Amygdala (tissue), 56 donors: ENCODE results near the gene MTUS2.

Source experiments
- DNase-seq, 56 donors: peaks; one replicate each; lab custom pipeline; 2025; lab: John Stamatoyannopoulos, UW

The MTUS2 gene

DNA sequence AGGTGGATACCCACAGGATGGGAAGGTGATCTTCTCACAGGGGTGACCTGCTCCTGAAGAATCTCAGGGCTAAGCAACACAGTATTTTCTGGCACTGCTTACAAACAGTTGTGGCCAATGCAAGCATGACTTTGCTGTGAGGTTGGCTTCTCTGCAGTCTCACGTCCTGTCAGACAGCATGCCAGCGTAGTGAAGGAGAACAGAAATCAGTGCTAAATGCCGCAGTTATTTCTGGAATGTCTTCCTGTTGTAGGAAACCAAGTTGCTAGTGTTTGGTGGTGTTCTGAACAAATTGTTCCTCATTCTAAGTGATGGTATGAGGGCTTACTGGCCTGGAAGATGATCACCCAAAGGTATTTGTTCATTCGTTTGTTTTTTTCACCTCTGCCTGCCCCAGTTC lies 320.1 kb downstream of the MTUS2 start:
- DNase-seq = peak in 7 of 56 donors; percentile 3 to 58 (median 18)

- DNase-seq = no peak
Observed at GRCh38 chr13:29143847-29144246, 323.7 kb downstream of the MTUS2 start.

GRCh38 chr13:29154390-29154789 lies 334.3 kb downstream of the MTUS2 start:
- no peak for DNase-seq

DNA sequence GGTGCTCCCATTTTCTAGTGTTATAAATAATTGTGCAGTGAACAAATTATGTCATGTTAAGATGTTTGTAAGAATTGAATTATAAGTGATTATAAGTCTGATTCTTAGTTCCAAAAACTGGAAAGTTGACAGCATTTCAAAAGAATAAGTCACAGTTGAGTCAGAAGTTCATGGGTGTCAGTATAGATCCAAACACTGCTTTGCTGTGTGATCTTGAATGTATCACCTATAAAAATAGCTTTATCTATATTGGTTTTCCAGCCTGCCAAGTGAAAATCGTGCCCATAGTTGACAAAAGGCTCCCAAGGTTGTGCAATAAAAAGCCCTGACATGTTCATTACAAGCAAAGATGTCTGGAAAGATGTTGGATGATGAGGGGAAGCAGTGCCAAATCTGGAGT lies 336.0 kb downstream of the MTUS2 start:
- no peak for DNase-seq

- DNase-seq = no peak
Observed at GRCh38 chr13:29159871-29160270, 339.7 kb downstream of the MTUS2 start.

DNA sequence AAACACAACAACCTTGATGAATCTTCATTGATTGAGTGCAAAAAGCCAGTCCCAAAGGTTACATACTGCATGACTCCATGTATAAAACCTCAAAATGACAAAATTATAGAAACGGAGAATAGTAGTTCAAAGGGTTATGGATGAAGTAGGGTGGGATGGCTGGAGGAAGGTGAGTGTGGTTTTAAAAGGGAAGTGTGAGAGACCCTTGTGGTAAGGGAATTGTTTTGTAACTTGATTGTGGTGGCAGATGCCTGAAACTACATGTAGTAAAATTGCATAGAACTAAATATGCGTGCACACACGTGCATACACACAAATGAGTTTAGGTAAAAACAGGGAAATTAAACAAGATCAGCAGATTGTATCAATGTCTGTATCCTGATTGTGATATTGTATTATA lies 340.7 kb downstream of the MTUS2 start:
- no peak for DNase-seq

- peak in 2 of 56 donors; percentile 3 to 6 for DNase-seq
Observed at GRCh38 chr13:29161676-29162075, 341.5 kb downstream of the MTUS2 start.

GRCh38 chr13:29162638-29163235 lies 342.6 kb downstream of the MTUS2 start:
- DNase-seq = peak in 5 of 56 donors; percentile 1 to 33 (median 10)

DNA sequence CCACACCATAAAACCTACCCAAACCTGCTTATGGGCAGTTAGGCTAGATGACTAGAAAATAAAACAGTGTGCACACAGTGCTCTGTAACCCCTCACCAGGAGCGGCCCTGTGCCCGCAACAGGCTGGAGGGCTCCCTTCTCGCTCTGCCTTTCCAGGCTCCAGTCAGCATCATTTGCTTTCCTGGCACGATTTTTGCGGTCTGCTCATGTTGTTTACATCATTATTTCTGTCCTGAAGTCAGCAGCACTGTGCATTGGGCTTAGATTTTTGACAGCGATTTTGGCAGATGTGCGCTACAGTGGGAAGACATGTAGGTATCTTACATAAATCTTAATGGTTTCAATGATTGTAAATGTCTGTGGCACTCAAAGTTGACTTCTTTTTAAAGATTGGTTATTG lies 344.0 kb downstream of the MTUS2 start:
- DNase-seq = no peak

GRCh38 chr13:29165216-29165615 lies 345.1 kb downstream of the MTUS2 start:
- no peak for DNase-seq

- DNase-seq = no peak
Observed at GRCh38 chr13:29165840-29166239, 345.7 kb downstream of the MTUS2 start.

GRCh38 chr13:29170436-29171082 lies 350.4 kb downstream of the MTUS2 start:
- no peak for DNase-seq

DNA sequence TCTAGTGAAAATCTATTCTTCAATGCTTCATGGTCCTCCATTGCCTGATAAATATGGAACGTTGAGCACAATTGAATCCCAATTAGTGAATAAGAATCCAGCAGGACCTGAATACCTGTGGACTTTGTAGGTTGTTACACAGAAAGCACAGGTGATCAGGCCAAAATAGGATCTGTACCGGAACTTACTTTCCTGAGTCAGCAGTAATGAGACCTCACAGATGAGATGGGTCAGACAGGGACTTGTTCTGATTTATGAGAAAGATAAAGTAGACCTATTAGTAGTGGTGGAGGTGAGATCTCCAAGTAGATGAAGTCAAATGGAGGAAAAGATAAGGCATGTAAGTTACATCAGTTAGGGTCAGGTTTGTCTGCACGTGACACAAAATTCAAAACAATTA lies 351.1 kb downstream of the MTUS2 start:
- no peak for DNase-seq

GRCh38 chr13:29174093-29174492 lies 354.0 kb downstream of the MTUS2 start:
- DNase-seq = no peak

- DNase-seq = no peak
Observed at GRCh38 chr13:29175250-29175873, 355.2 kb downstream of the MTUS2 start.

- DNase-seq = no peak
Observed at GRCh38 chr13:29180055-29180454, 359.9 kb downstream of the MTUS2 start.

- DNase-seq = no peak
Observed at GRCh38 chr13:29182216-29182615, 362.1 kb downstream of the MTUS2 start.

GRCh38 chr13:29185926-29186325 lies 365.8 kb downstream of the MTUS2 start:
- no peak for DNase-seq

DNA sequence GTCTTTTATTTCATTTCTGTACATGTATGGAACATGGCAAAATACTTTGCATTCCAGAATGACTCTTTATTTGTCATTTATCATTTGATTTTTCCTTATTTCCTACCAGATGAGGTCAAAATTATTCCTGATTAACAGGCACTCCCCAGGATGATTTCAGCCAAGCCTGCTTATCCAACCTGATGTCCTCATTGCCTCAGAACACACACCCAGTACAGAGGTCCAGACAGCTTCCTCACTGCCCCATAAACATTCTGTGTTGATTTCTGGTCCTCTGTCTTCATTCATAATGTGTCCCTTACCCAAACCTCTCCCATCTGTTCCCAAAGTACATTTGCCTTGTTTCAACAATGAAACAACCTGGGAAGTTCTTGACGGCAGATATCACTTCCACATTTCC lies 367.4 kb downstream of the MTUS2 start:
- DNase-seq = no peak

DNA sequence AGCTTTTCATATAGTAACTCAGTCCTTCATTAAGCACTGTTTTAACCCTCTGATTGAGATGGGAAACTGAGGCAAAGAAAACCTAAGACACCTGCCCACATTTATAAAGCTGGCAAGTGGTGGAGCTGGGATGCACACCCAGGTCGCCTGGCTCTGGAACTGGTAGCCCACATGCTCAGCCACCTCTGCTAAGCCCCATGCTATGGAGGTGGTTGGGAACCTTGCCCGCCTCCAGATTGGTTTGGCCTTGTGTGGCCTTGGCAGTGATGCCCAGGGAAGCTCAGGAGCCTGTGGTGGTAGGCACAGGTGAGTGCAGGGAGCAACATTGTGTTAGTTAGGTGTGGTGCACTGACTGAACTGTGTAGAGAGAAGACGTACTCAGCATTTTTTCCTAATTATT lies 370.2 kb downstream of the MTUS2 start:
- no peak for DNase-seq

GRCh38 chr13:29193083-29193482 lies 372.9 kb downstream of the MTUS2 start:
- DNase-seq = no peak

- no peak for DNase-seq
Observed at GRCh38 chr13:29195456-29195855, 375.3 kb downstream of the MTUS2 start.
